Frontal cortex (tissue), 1 donor: ENCODE data around the gene TPD52L1. TPM values are rescaled to one million over a fixed set of nuclear protein-coding genes. Genes with fewer than 3 reads are reported as not detected.

Experiments used
- total RNA-seq: library from RNA; depleted of rRNA; stranded (reverse); fragments of >200 nt; gene quantifications from one replicate; pipeline ENCODE4 v1.2.3, GENCODE V29; 2014

Gene TPD52L1
- total RNA-seq, 1 donor from 2014 or later: 9.4 TPM

Other genes starting within 250 kb of the TPD52L1 start
- gene RNF217, start 191.3 kb upstream of the TPD52L1 start, total RNA-seq: 17.1 TPM
- gene HDDC2, start 148.2 kb downstream of the TPD52L1 start, total RNA-seq: 31.0 TPM